VCaP (cell line): ENCODE measurements around the gene PGM1.

Experiments
- H3K27ac ChIP-seq: fragments of 450-650 bp; 2 replicates; pipeline ENCODE4 v1.5.1; 2017
- TF ChIP-seq, protein P1 (sequence below): fragments of 450-650 bp; conservative IDR thresholded peaks from 2 replicates; pipeline ENCODE4 v1.5.1; 2017; ENCODE audit warnings: mild to moderate bottlenecking, moderate library complexity

Gene PGM1

GRCh38 chr1:63701187-63701586, 108.0 kb downstream of the PGM1 start:
- TF ChIP-seq, protein P1, sequence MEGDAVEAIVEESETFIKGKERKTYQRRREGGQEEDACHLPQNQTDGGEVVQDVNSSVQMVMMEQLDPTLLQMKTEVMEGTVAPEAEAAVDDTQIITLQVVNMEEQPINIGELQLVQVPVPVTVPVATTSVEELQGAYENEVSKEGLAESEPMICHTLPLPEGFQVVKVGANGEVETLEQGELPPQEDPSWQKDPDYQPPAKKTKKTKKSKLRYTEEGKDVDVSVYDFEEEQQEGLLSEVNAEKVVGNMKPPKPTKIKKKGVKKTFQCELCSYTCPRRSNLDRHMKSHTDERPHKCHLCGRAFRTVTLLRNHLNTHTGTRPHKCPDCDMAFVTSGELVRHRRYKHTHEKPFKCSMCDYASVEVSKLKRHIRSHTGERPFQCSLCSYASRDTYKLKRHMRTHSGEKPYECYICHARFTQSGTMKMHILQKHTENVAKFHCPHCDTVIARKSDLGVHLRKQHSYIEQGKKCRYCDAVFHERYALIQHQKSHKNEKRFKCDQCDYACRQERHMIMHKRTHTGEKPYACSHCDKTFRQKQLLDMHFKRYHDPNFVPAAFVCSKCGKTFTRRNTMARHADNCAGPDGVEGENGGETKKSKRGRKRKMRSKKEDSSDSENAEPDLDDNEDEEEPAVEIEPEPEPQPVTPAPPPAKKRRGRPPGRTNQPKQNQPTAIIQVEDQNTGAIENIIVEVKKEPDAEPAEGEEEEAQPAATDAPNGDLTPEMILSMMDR: no peak
- H3K27ac ChIP-seq: peak overlapping the region; percentile 78

DNA sequence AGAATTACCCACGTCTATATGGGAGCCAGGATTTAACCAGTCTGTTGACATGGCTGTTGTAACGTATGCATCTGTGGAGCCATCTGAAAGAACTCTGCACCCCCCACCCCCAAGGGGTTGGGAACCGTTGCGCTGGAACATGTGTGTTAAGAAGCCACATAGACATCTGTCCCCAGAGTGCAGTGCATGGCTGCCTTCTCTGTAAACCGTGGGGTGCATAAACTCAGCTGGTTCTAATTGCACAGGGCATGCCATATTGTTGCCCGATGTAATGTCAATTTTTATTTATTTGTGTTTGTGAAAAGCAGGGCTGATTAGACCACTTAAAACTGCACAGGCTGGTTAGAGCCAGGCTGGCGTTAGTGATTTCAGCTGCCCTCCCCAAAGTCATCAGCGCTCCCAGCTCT, 110.5 kb downstream of the PGM1 start:
- peak overlapping the region; percentile 78; the same call in 1 of the 2 replicates for H3K27ac ChIP-seq
- TF ChIP-seq, protein P1: no peak

GRCh38 chr1:63704443-63704842, 111.2 kb downstream of the PGM1 start:
- TF ChIP-seq, protein P1: no peak

GRCh38 chr1:63705078-63705477, 111.9 kb downstream of the PGM1 start:
- TF ChIP-seq, protein P1: no peak
- H3K27ac ChIP-seq: peak overlapping the region; percentile 78

More at GRCh38 chr1:63704443-63704842, 111.2 kb downstream of the PGM1 start:
- H3K27ac ChIP-seq: peak overlapping the region; percentile 78

DNA sequence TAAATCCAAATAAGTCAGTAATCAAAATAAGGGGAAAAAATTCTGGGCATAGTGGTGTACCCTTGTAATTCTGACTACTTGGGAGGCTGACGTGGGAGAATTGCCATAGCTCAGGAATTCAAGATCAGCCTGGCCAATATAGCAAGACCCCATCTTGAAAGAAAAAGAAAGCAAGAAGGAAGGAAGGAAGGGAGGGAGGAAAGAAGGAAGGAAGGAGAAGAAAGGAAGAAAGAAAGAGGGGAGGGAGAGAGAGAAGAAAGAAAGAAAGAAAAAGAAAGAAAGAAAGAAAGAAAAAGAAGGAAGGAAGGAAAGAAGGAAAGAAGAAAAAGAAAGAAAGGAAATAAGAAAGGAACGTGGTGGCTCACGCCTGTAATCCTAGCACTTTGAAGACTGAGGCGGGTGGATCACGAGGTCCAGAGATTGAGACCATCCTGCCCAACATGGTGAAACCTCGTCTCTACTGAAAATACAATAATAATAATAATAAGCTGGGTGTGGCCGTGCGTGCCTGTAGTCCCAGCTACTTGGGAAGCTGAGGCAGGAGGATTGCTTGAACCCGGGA, 116.1 kb downstream of the PGM1 start:
- H3K27ac ChIP-seq: no peak overlapping the region

More for the DNA sequence above, 116.1 kb downstream of the PGM1 start:
- TF ChIP-seq, protein P1: no peak
